GM21619 (cell line): ENCODE data around the gene ABCC8.

Experiments used
- ATAC-seq: cut with Tn5 transposase; IDR thresholded peaks from one replicate; pipeline ENCODE4 v1.9.1; 2021; ENCODE audit not compliant: unreplicated experiment

Gene ABCC8

GRCh38 chr11:17406818-17407149, 69.9 kb downstream of the ABCC8 start:
- ATAC-seq = no peak

DNA sequence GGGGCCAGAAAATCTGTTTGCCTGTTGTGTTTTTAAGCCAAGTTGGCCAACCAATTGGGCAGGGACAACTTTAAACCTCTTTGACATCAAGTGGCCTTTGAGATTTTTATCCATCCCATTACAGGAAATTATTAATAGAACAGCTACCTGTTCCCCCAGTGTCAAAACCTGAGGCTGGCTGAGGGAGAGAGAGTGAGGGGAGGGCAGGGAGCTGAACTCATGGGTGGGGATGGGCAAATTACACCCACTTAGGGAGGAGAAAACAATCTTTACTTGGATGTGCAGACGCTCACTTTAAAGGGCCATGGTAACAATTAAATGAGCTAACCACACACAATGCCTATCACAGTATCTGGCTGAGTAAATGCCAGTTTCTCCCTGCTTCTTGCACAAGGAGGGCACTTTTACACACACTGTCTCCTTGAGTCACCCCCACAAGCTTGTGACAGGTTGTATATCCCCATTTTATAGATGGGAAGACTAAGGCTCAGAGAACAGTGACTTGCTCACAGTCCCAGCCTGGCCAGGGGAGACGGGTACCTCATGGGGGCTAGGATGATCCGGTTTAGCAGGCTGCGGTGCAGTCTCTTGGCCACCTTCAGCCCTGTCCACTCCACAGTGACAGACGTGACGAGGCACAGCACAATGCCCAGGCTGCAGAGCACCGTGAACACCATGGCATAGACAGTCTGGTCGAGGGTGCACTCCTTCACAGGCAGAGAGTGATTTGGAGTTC, 70.4 kb downstream of the ABCC8 start:
- no peak for ATAC-seq

- ATAC-seq = peak; percentile 75
Measured at GRCh38 chr11:17405232-17406005, 71.2 kb downstream of the ABCC8 start.

DNA sequence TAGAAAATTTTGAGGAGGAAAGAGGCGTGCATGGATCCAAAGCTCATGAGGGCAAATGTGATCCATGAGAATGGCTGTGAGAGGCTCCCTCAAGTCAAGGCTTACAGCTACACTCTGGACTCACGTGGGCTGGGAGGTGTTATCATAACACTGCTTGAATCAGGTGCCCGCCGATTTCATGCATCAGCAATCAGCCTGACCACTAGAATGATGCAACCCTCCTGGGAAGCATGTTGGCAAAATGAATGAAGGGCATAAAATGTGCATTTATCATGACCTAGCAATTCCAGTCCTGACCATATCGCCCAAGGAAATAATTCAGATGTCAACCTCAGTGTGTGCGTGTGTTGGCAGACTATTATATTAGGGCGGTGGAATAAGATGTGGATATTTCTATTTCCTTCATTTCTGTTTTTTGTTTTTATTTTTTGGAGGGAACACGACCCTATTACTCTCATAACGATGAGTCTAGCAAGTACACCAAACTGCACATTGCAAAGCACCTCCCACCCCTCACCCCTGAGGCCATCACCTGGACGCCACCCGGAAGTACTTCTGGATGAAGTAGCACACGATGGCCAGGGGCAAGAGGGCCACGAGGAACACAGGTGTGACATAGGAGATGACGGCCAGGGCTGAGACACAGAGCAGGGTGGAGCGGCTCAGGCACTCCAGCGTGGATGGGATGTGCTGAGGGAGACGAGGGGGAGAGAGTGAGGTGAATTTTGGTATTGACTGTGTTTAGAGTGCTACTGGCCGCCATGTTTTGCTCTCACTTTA, 72.5 kb downstream of the ABCC8 start:
- no peak for ATAC-seq

DNA sequence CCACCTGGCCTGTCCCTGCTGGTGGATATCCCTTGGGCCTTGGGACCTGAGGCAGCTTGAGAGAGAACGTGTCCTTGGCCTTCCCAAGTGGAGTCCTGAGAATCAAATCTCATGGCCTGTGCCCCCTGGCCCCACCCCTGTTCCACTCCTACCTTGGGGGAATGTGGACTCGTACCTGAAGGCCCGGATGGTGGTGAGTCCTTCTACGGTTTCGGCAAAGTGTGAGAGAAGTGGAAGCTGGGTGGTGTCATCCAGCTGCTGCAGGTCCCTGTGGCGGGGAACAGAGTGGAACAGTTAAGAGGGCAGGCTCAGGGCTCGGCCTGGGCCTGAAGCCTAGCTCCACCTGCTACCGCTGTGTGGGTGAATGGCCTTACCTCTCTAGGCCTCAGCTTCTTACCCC, 74.2 kb downstream of the ABCC8 start:
- ATAC-seq = no peak

- ATAC-seq = no peak
Measured at GRCh38 chr11:17401841-17402240, 74.8 kb downstream of the ABCC8 start.

DNA sequence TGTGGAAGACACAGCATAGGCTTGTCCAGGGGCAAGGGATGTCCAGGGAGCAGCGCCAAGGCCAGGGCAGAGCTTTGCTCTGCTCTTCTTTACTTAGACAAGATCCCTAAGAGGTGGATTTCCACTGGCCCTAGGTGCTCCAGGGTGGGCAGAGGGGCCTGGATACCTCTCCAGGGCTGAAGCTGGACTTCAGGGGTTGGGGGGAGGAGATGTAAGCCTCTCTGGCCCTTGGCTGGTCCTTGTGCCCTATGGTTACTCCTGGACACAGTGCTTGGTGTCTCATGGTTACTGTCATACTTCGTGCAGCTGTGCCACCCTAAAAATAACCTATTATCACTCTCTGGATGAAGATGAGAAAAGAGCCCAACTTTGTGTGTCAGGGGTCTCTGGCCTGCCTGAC, 75.3 kb downstream of the ABCC8 start:
- ATAC-seq = no peak

- peak; percentile 52 for ATAC-seq
Measured at GRCh38 chr11:17400048-17400775, 76.4 kb downstream of the ABCC8 start.

- ATAC-seq = no peak
Measured at GRCh38 chr11:17399236-17399635, 77.4 kb downstream of the ABCC8 start.

DNA sequence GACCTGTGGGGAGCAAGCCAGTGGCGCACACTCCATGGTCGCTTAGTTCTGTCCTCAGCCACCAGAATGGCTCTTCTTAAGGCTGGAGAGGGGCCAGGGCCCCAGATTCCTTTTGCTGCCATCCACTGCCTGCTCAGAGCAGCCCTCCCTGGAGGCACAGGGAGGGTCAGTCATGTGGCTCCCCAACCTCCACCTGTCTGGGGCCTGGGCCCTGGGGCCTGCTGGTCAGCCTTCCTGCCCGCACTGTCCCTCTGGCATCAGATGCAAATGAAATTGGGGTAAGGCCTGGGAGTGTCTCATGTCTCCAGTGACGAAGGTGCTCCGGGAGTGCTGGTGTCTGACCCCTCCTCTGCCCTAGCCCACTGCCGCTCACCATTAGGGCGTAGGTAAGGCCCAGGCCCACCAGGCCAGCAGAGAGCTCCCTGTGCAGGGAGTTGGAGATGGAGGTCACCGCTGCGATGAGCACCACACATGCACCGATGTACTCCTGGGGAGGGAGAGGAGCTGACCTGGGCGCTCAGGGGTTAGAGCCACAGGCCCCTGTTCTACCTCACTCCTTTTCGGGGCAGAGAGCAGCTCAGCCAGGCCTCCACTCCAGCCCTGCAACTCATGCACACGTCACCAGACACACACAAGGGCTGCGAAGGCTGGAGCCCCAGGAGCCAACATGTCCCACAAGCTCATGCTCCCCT, 79.2 kb downstream of the ABCC8 start:
- ATAC-seq = no peak

DNA sequence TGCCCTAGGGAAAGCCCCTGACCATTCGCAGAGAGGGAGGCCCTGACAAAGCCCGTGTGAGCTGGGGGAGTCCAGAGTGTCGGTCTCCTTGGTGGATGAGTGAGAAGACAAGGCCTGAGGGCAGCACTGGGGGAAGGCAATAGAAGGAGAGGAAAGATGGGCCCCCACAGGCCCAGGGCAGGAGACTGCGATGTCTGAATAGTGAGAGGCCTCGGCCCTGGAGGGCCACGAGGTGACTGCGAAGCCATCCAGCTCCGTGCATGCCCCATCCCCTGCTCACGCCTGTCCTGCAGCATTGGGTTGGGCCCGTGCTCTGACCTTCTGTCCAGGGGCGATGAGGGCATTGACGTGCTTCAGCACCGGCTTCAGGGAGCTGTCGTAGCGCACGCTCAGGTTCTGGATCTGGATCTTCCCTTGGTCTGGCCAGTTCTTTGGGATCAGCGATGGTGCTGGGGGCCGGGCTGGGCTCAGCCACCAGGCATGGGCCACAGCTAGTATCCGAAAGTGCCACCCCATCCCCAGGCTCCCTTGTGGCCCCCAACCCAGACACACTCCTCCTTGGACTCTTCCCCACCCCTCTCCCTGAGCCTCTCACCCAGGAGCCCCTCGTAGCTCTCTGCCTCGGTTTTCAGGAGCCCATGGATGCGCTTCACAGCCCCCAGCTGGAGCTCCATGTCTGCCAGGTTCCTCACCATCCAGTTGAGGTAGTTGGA, 79.9 kb downstream of the ABCC8 start:
- no peak for ATAC-seq

- no peak for ATAC-seq
Measured at GRCh38 chr11:17395978-17396377, 80.7 kb downstream of the ABCC8 start.

DNA sequence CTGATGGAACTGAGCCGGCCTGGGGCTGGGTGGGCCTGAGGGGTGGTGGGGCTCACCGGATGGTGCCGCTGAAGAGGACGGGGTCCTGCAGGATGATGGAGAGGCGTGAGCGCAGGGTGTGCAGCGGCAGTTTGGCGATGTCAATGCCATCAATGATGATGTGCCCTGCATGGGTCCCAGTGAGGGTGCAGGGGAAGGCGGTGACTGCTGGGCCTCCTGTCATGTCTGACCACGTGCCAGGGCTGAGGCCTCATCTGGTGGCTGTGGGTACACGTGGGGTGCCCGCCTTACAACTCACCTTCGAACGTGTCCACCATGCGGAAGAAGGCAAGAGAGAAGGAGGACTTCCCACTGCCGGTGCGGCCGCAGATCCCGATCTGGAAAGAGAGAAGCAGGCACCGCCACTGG, 81.1 kb downstream of the ABCC8 start:
- no peak for ATAC-seq

- no peak for ATAC-seq
Measured at GRCh38 chr11:17394743-17395390, 81.8 kb downstream of the ABCC8 start.

GRCh38 chr11:17393472-17393871, 83.2 kb downstream of the ABCC8 start:
- ATAC-seq = no peak

- no peak for ATAC-seq
Measured at GRCh38 chr11:17392872-17393271, 83.8 kb downstream of the ABCC8 start.

- ATAC-seq = no peak
Measured at GRCh38 chr11:17391493-17392355, 84.9 kb downstream of the ABCC8 start.

GRCh38 chr11:17389957-17390649, 86.5 kb downstream of the ABCC8 start:
- no peak for ATAC-seq
